Measurements from ENCODE around the gene ATF4.
"Not testable (repeated sequence)": the region's sequence is repeated elsewhere in the genome, so short reads cannot be mapped to it uniquely, and the experiment has no call there.

The ATF4 gene

GRCh38 chr22:39511226-39511625 is 9.1 kb upstream of the ATF4 start:
- no peak for DNase-seq (ENCODE audit: low read depth in 2 of 2)

GRCh38 chr22:39512026-39512425 is 8.3 kb upstream of the ATF4 start:
- no peak for DNase-seq (ENCODE audit: low read depth in 2 of 2)

- DNase-seq (ENCODE audit: low read depth in 2 of 2) = no peak
These were observed 6.6 kb upstream of the ATF4 start for GRCh38 chr22:39513791-39514190.

GRCh38 chr22:39514373-39514973 is 5.9 kb upstream of the ATF4 start:
- DNase-seq (ENCODE audit: low read depth in 2 of 2) = no peak

- no peak for DNase-seq (ENCODE audit: low read depth in 2 of 2)
These were observed 4.9 kb upstream of the ATF4 start for GRCh38 chr22:39515266-39516050.

GRCh38 chr22:39517470-39517869 is 2.9 kb upstream of the ATF4 start:
- no peak for DNase-seq (ENCODE audit: low read depth in 2 of 2)

GRCh38 chr22:39518144-39518786 is 2.1 kb upstream of the ATF4 start:
- no peak for DNase-seq (ENCODE audit: low read depth in 2 of 2)

GRCh38 chr22:39518996-39519680 is 1.2 kb upstream of the ATF4 start:
- DNase-seq (ENCODE audit: low read depth in 2 of 2) = no peak

- peak; percentile 92 to 94 for DNase-seq (ENCODE audit: low read depth in 2 of 2)
These were observed 609 bp upstream of the ATF4 start for GRCh38 chr22:39519681-39520225.

- DNase-seq (ENCODE audit: low read depth in 2 of 2) = not testable (repeated sequence)
These were observed 934 bp downstream of the ATF4 start for GRCh38 chr22:39521106-39521885.

GRCh38 chr22:39522091-39522490 is 1.7 kb downstream of the ATF4 start:
- DNase-seq (ENCODE audit: low read depth in 2 of 2) = not testable (repeated sequence)

- DNase-seq (ENCODE audit: low read depth in 2 of 2) = no peak
These were observed 2.4 kb downstream of the ATF4 start for GRCh38 chr22:39522567-39523300.

- DNase-seq (ENCODE audit: low read depth in 2 of 2) = no peak
These were observed 3.9 kb downstream of the ATF4 start for GRCh38 chr22:39524089-39524752.

- DNase-seq (ENCODE audit: low read depth in 2 of 2) = no peak
These were observed 4.6 kb downstream of the ATF4 start for GRCh38 chr22:39524753-39525657.

- no peak for DNase-seq (ENCODE audit: low read depth in 2 of 2)
These were observed 5.3 kb downstream of the ATF4 start for GRCh38 chr22:39525658-39525975.

GRCh38 chr22:39526736-39527171 is 6.4 kb downstream of the ATF4 start:
- no peak for DNase-seq (ENCODE audit: low read depth in 2 of 2)

GRCh38 chr22:39527481-39527961 is 7.2 kb downstream of the ATF4 start:
- DNase-seq (ENCODE audit: low read depth in 2 of 2) = no peak

- DNase-seq (ENCODE audit: low read depth in 2 of 2) = no peak
These were observed 7.8 kb downstream of the ATF4 start for GRCh38 chr22:39528080-39528661.

All from stimulated activated CD8-positive, alpha-beta memory T cell treated with anti-CD3 and anti-CD28 coated beads, Interleukin-15, amount 100 ng/mL, for 48 hours (primary cell).